Lung (tissue), 12 donors: Measurements from ENCODE around the gene POM121. TPM values are rescaled to one million over a fixed set of nuclear protein-coding genes. Genes with fewer than 3 reads are reported as not detected.
A peak's percentile ranks its signal among the peaks of the same experiment; 100 is the strongest.
"Not testable (repeated sequence)": the region's sequence is repeated elsewhere in the genome, so short reads cannot be mapped to it uniquely, and the experiment has no call there.

ENCODE experiments used
- ATAC-seq: fragments of 200-7000 bp; cut with Tn5 transposase; one replicate; pipeline ENCODE4 v1.9.1; 2020; ENCODE audit warnings: moderate number of reproducible peaks; ENCODE audit not compliant: insufficient read depth, low FRiP score
- DNase-seq, 3 donors: peaks; one replicate each; pipeline ENCODE4 v3.0.0-alpha.2; 2013 to 2017
- H3K27ac ChIP-seq, 2 donors: one replicate each; pipeline ENCODE4 v1.5.1; 2013; ENCODE audit warnings: mild to moderate bottlenecking in 2 of 2, moderate library complexity in 2 of 2, control low read depth in 1 of 2, inconsistent platforms in 1 of 2, low read depth in 1 of 2, low read length in 1 of 2
- H3K27me3 ChIP-seq, 3 donors: one replicate each; pipeline ENCODE4 v1.5.1; 2013; ENCODE audit warnings: low read length in 2 of 3; ENCODE audit not compliant: control insufficient read depth in 3 of 3, insufficient read depth in 3 of 3
- H3K36me3 ChIP-seq, 4 donors: one replicate each; pipeline ENCODE4 v1.5.1; 2013; ENCODE audit warnings: low read length in 4 of 4, mild to moderate bottlenecking in 1 of 4, moderate library complexity in 1 of 4; ENCODE audit not compliant: control insufficient read depth in 4 of 4, insufficient read depth in 4 of 4
- H3K4me1 ChIP-seq, 5 donors: one replicate each; pipeline ENCODE4 v1.5.1; 2013; ENCODE audit warnings: low read length in 5 of 5, mild to moderate bottlenecking in 2 of 5, moderate library complexity in 1 of 5; ENCODE audit not compliant: control insufficient read depth in 5 of 5, insufficient read depth in 5 of 5
- H3K4me3 ChIP-seq: one replicate; pipeline ENCODE4 v1.5.1; 2013; ENCODE audit warnings: mild to moderate bottlenecking, control low read depth, moderate library complexity
- H3K9ac ChIP-seq, 2 donors: one replicate each; pipeline ENCODE4 v1.5.1; 2013; ENCODE audit warnings: low read length in 2 of 2, control low read depth in 1 of 2; ENCODE audit not compliant: insufficient read depth in 1 of 2
- H3K9me3 ChIP-seq, 4 donors: one replicate each; pipeline ENCODE4 v1.5.1; 2013; ENCODE audit warnings: low read length in 3 of 4, mild to moderate bottlenecking in 1 of 4, moderate library complexity in 1 of 4; ENCODE audit not compliant: control insufficient read depth in 4 of 4, insufficient read depth in 3 of 4
- whole genome bisulfite sequencing, 2 donors: extraction: QIAGEN DNeasy Blood & Tissue Kit; methylation state at CpG; one replicate each; pipeline ENCODE4 v1.1.7; 2013; 5-methylcytosine and 5-hydroxymethylcytosine counted together
- polyA plus RNA-seq, 2 donors: library from polyadenylated mRNA; stranded (reverse); fragments of 200-250 nt; gene quantifications; one replicate each; pipeline ENCODE4 v1.2.1, GENCODE V29; 2013
- total RNA-seq, 2 donors: library from RNA; depleted of rRNA in 1 of 2; stranded (reverse); fragments of >200 nt in 1 of 2; gene quantifications; one replicate each; pipeline ENCODE4 v1.2.1, GENCODE V29; 2014 to 2021
- TF ChIP-seq, protein P1 (sequence below): IDR thresholded peaks from 2 replicates; pipeline ENCODE4 v1.5.1; 2012; ENCODE audit warnings: mild to moderate bottlenecking; ENCODE audit errors: control extremely low read depth, extremely low read depth
- donor health status: control.
- donor health status: control.
- donor health status: Bipolar disorder and iron deficiency.
- donor health status: healthy.
- donor health status: DM: yes; HTN: yes; CAD: no.

Gene POM121
- total and polyA plus RNA-seq, 4 donors, result 14.5 to 38.0 (median 16.6) TPM

- ATAC-seq, result no peak
- peak overlapping the region; percentile 95 to 97 for H3K27ac ChIP-seq
These were observed 536 bp upstream of the POM121 start for GRCh38 chr7:72924386-72924732.

GRCh38 chr7:72925546-72926120 is 738 bp downstream of the POM121 start:
- peaks cover 0 to 12% (median 0%) of the 10 kb centered on the region in 5 donors for H3K4me1 ChIP-seq
- no peaks in the 10 kb centered on the region for H3K27me3 ChIP-seq
- H3K27ac ChIP-seq, result peak overlapping the region; percentile 95 to 97
- H3K9me3 ChIP-seq, result no peaks in the 10 kb centered on the region
- peaks cover 5 to 24% (median 13%) of the 10 kb centered on the region in 4 donors for H3K36me3 ChIP-seq
- peak overlapping the region; percentile 91 for H3K9ac ChIP-seq
- peak in 2 of 3 donors; percentile 4 to 29 for DNase-seq
- WGBS, 2 donors, result 1 to 2% methylated on average over 24 to 35 of the region's 35 CpGs
- no peak for ATAC-seq
- H3K4me3 ChIP-seq, result peak overlapping the region; percentile 78
- TF ChIP-seq, protein P1, sequence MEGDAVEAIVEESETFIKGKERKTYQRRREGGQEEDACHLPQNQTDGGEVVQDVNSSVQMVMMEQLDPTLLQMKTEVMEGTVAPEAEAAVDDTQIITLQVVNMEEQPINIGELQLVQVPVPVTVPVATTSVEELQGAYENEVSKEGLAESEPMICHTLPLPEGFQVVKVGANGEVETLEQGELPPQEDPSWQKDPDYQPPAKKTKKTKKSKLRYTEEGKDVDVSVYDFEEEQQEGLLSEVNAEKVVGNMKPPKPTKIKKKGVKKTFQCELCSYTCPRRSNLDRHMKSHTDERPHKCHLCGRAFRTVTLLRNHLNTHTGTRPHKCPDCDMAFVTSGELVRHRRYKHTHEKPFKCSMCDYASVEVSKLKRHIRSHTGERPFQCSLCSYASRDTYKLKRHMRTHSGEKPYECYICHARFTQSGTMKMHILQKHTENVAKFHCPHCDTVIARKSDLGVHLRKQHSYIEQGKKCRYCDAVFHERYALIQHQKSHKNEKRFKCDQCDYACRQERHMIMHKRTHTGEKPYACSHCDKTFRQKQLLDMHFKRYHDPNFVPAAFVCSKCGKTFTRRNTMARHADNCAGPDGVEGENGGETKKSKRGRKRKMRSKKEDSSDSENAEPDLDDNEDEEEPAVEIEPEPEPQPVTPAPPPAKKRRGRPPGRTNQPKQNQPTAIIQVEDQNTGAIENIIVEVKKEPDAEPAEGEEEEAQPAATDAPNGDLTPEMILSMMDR, result no peak

More at GRCh38 chr7:72924386-72924732, 536 bp upstream of the POM121 start:
- DNase-seq, result no peak
- Histone ChIP-seq H3K36me3 (peaks cover 3 to 17% (median 11%) of the 10 kb centered on the region in 4 donors), H3K4me1 (peaks cover 0 to 12% (median 2%) of the 10 kb centered on the region in 5 donors), H3K4me3 (peak overlapping the region; percentile 78), H3K27me3 (no peaks in the 10 kb centered on the region), H3K9ac (peak overlapping the region; percentile 91 to 99), H3K9me3 (no peaks in the 10 kb centered on the region)
- TF ChIP-seq, protein P1, result no peak
- 0 to 1% methylated on average over 5 of the region's 5 CpGs for WGBS, 2 donors

- not testable (repeated sequence) for H3K9ac ChIP-seq, H3K27ac ChIP-seq, DNase-seq, H3K9me3 ChIP-seq, ATAC-seq, H3K27me3 ChIP-seq, H3K4me3 ChIP-seq
- Histone ChIP-seq H3K36me3 (peaks cover 5 to 27% (median 15%) of the 10 kb centered on the region in 4 donors), H3K4me1 (peaks cover 0 to 12% (median 0%) of the 10 kb centered on the region in 5 donors)
- 96% methylated on average over 6 of the region's 6 CpGs for WGBS, 2 donors
These were observed 2.9 kb downstream of the POM121 start for GRCh38 chr7:72927791-72928190.

DNA sequence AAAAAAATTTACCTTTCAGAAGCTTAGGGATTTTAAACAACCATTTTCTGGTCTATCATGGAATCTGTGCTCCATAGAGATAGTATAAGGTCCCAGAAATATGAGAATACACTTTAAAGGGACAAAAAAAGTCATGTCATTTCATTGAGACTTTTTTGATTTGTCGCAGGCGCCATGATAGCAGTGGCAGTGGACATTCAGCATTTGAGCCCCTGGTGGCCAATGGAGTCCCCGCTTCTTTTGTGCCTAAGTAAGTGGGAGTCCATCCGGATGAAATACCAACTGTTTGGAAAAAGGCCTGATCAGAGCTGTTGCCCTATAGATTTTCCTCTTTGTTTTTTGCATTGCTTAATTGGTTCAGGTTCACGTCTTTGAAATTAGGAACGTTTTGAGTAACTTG is 3.3 kb downstream of the POM121 start:
- 90 to 95% methylated on average over 6 of the region's 6 CpGs for WGBS, 2 donors
- H3K27ac ChIP-seq, H3K9me3 ChIP-seq, DNase-seq, ATAC-seq, H3K4me3 ChIP-seq, H3K27me3 ChIP-seq, H3K9ac ChIP-seq: not testable (repeated sequence)
- peaks cover 0 to 12% (median 0%) of the 10 kb centered on the region in 5 donors for H3K4me1 ChIP-seq
- H3K36me3 ChIP-seq, result peaks cover 5 to 27% (median 15%) of the 10 kb centered on the region in 4 donors

DNA sequence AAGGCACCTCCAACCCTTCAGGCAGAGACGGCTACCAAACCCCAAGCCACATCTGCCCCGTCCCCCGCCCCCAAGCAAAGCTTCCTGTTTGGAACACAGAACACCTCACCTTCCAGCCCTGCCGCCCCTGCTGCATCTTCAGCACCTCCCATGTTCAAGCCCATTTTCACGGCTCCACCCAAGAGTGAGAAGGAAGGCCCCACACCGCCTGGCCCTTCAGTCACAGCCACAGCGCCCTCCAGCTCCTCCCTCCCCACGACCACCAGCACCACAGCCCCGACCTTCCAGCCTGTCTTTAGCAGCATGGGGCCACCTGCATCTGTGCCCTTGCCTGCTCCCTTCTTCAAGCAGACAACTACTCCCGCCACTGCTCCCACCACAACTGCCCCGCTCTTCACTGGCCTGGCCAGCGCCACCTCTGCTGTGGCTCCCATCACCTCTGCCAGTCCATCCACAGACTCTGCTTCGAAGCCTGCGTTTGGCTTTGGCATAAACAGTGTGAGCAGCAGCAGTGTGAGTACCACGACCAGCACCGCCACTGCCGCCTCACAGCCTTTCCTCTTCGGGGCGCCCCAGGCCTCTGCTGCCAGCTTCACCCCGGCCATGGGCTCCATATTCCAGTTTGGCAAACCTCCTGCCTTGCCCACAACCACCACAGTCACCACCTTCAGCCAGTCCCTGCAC is 17.3 kb downstream of the POM121 start:
- DNase-seq, H3K4me1 ChIP-seq, H3K27me3 ChIP-seq, H3K9ac ChIP-seq, ATAC-seq, H3K27ac ChIP-seq, H3K4me3 ChIP-seq, H3K9me3 ChIP-seq: not testable (repeated sequence)
- WGBS, 2 donors, result 88 to 90% methylated on average over 6 to 8 of the region's 20 CpGs
- peaks cover 0 to 23% (median 6%) of the 10 kb centered on the region in 4 donors for H3K36me3 ChIP-seq

- H3K27ac ChIP-seq, ATAC-seq, H3K4me1 ChIP-seq, H3K4me3 ChIP-seq, H3K9me3 ChIP-seq, H3K9ac ChIP-seq, H3K27me3 ChIP-seq, DNase-seq: not testable (repeated sequence)
- WGBS, 2 donors, result 97 to 98% methylated on average over 18 to 25 of the region's 25 CpGs
- H3K36me3 ChIP-seq, result peaks cover 0 to 23% (median 6%) of the 10 kb centered on the region in 4 donors
These were observed 18.1 kb downstream of the POM121 start for GRCh38 chr7:72942956-72943355.
